ENCODE results near the gene PSAP.

Gene PSAP

GRCh38 chr10:71840958-71841335 lies 10.1 kb downstream of the PSAP start:
- DNase-seq (ENCODE audit: low read depth), result no peak
- no peak overlapping the region for H3K4me3 ChIP-seq (ENCODE audit: low read length)
- TF ChIP-seq CTCF (IDR thresholded peaks at IDR 0.05; ENCODE audit: insufficient read depth, low read depth, low read length, missing control alignments), result no peak

GRCh38 chr10:71840177-71840957 lies 10.7 kb downstream of the PSAP start:
- peak; percentile 77 for DNase-seq (ENCODE audit: low read depth)
- no peak for TF ChIP-seq CTCF (IDR thresholded peaks at IDR 0.05; ENCODE audit: insufficient read depth, low read depth, low read length, missing control alignments)
- no peak overlapping the region for H3K4me3 ChIP-seq (ENCODE audit: low read length)

GRCh38 chr10:71838264-71839211 lies 12.5 kb downstream of the PSAP start:
- H3K4me3 ChIP-seq (ENCODE audit: low read length), result no peak overlapping the region
- peak; percentile 89 for DNase-seq (ENCODE audit: low read depth)
- no peak for TF ChIP-seq CTCF (IDR thresholded peaks at IDR 0.05; ENCODE audit: insufficient read depth, low read depth, low read length, missing control alignments)

- no peak for DNase-seq (ENCODE audit: low read depth)
- no peak overlapping the region for H3K4me3 ChIP-seq (ENCODE audit: low read length)
- TF ChIP-seq CTCF (IDR thresholded peaks at IDR 0.05; ENCODE audit: insufficient read depth, low read depth, low read length, missing control alignments), result peak; percentile 32
Observed at GRCh38 chr10:71837098-71837827, 13.8 kb downstream of the PSAP start.

- TF ChIP-seq CTCF (IDR thresholded peaks at IDR 0.05; ENCODE audit: insufficient read depth, low read depth, low read length, missing control alignments), result no peak
- H3K4me3 ChIP-seq (ENCODE audit: low read length), result no peak overlapping the region
- no peak for DNase-seq (ENCODE audit: low read depth)
Observed at GRCh38 chr10:71836596-71836974, 14.5 kb downstream of the PSAP start.

- no peak for DNase-seq (ENCODE audit: low read depth)
Observed at GRCh38 chr10:71835671-71836595, 15.1 kb downstream of the PSAP start.

More at GRCh38 chr10:71835671-71836595, 15.1 kb downstream of the PSAP start:
- no peak for TF ChIP-seq CTCF (IDR thresholded peaks at IDR 0.05; ENCODE audit: insufficient read depth, low read depth, low read length, missing control alignments)
- no peak overlapping the region for H3K4me3 ChIP-seq (ENCODE audit: low read length)
